ENCODE data around the gene ZNF724.
A peak's percentile ranks its signal among the peaks of the same experiment; 100 is the strongest.

GRCh38 chr19:23254141-23254910 is 4.1 kb upstream of the ZNF724 start:
- TF ChIP-seq TAF1 (IDR thresholded peaks at IDR 0.05; ENCODE audit: low read depth, low read length), result no peak
- no peak for TF ChIP-seq CTCF (IDR thresholded peaks at IDR 0.05; ENCODE audit: control extremely low read depth in 1 of 3, insufficient read depth in 1 of 3, low read depth in 1 of 3, low read length in 3 of 3)
- TF ChIP-seq POLR2AphosphoS5 (IDR thresholded peaks at IDR 0.05; ENCODE audit: low read depth, low read length), result peak; percentile 25; the same call in 1 of the 2 replicates
- no peak for TF ChIP-seq SUZ12 (IDR thresholded peaks at IDR 0.05; ENCODE audit: low read length)
- TF ChIP-seq HDAC2 (IDR thresholded peaks at IDR 0.05; ENCODE audit: borderline replicate concordance in 1 of 2, low read depth in 2 of 2, low read length in 2 of 2), result no peak
- TF ChIP-seq YY1 (IDR thresholded peaks at IDR 0.05; ENCODE audit: low read depth, low read length), result no peak
- no peak for TF ChIP-seq TCF12 (IDR thresholded peaks at IDR 0.05; ENCODE audit: low read depth, low read length)
- no peak for TF ChIP-seq SIN3A (conservative IDR thresholded peaks at IDR 0.05 in 1 of 2, IDR thresholded peaks at IDR 0.05 in 1 of 2; ENCODE audit: low read depth in 1 of 2, low read length in 2 of 2)
- TF ChIP-seq EZH2 (IDR thresholded peaks at IDR 0.05; ENCODE audit: low read depth, low read length, severe bottlenecking), result no peak
- TF ChIP-seq JUND (IDR thresholded peaks at IDR 0.05; ENCODE audit: low read length), result no peak

Measured in H1 (cell line).